Lung (tissue), 12 donors: ENCODE measurements around the gene DHX38. TPM values are rescaled to one million over a fixed set of nuclear protein-coding genes. Genes with fewer than 3 reads are reported as not detected.

Experiments
- ATAC-seq: fragments of 200-7000 bp; cut with Tn5 transposase; one replicate; pipeline ENCODE4 v1.9.1; 2020; ENCODE audit warnings: moderate number of reproducible peaks; ENCODE audit not compliant: insufficient read depth, low FRiP score
- DNase-seq, 3 donors: peaks; one replicate each; pipeline ENCODE4 v3.0.0-alpha.2; 2013 to 2017
- H3K27ac ChIP-seq, 2 donors: one replicate each; pipeline ENCODE4 v1.5.1; 2013; ENCODE audit warnings: mild to moderate bottlenecking in 2 of 2, moderate library complexity in 2 of 2, control low read depth in 1 of 2, inconsistent platforms in 1 of 2, low read depth in 1 of 2, low read length in 1 of 2
- H3K27me3 ChIP-seq, 3 donors: one replicate each; pipeline ENCODE4 v1.5.1; 2013; ENCODE audit warnings: low read length in 2 of 3; ENCODE audit not compliant: control insufficient read depth in 3 of 3, insufficient read depth in 3 of 3
- H3K36me3 ChIP-seq, 4 donors: one replicate each; pipeline ENCODE4 v1.5.1; 2013; ENCODE audit warnings: low read length in 4 of 4, mild to moderate bottlenecking in 1 of 4, moderate library complexity in 1 of 4; ENCODE audit not compliant: control insufficient read depth in 4 of 4, insufficient read depth in 4 of 4
- H3K4me1 ChIP-seq, 5 donors: one replicate each; pipeline ENCODE4 v1.5.1; 2013; ENCODE audit warnings: low read length in 5 of 5, mild to moderate bottlenecking in 2 of 5, moderate library complexity in 1 of 5; ENCODE audit not compliant: control insufficient read depth in 5 of 5, insufficient read depth in 5 of 5
- H3K4me3 ChIP-seq: one replicate; pipeline ENCODE4 v1.5.1; 2013; ENCODE audit warnings: mild to moderate bottlenecking, control low read depth, moderate library complexity
- H3K9ac ChIP-seq, 2 donors: one replicate each; pipeline ENCODE4 v1.5.1; 2013; ENCODE audit warnings: low read length in 2 of 2, control low read depth in 1 of 2; ENCODE audit not compliant: insufficient read depth in 1 of 2
- H3K9me3 ChIP-seq, 4 donors: one replicate each; pipeline ENCODE4 v1.5.1; 2013; ENCODE audit warnings: low read length in 3 of 4, mild to moderate bottlenecking in 1 of 4, moderate library complexity in 1 of 4; ENCODE audit not compliant: control insufficient read depth in 4 of 4, insufficient read depth in 3 of 4
- CTCF ChIP-seq: IDR thresholded peaks from 2 replicates; pipeline ENCODE4 v1.5.1; 2012; ENCODE audit warnings: mild to moderate bottlenecking; ENCODE audit errors: control extremely low read depth, extremely low read depth
- WGBS, 2 donors: extraction: QIAGEN DNeasy Blood & Tissue Kit; methylation state at CpG; one replicate each; pipeline ENCODE4 v1.1.7; 2013; 5-methylcytosine and 5-hydroxymethylcytosine counted together
- polyA plus RNA-seq, 2 donors: library from polyadenylated mRNA; stranded (reverse); fragments of 200-250 nt; gene quantifications; one replicate each; pipeline ENCODE4 v1.2.1, GENCODE V29; 2013
- total RNA-seq, 2 donors: library from RNA; depleted of rRNA in 1 of 2; stranded (reverse); fragments of >200 nt in 1 of 2; gene quantifications; one replicate each; pipeline ENCODE4 v1.2.1, GENCODE V29; 2014 to 2021
- donor health status: control.
- donor health status: control.
- donor health status: Bipolar disorder and iron deficiency.
- donor health status: healthy.
- donor health status: DM: yes; HTN: yes; CAD: no.

Gene DHX38
- total and polyA plus RNA-seq, 4 donors, result 39.6 to 62.3 (median 45.5) TPM

GRCh38 chr16:72122308-72122707, 28.7 kb downstream of the DHX38 start:
- ATAC-seq, result no peak
- 98 to 99% methylated on average over 2 of the region's 2 CpGs for WGBS, 2 donors
- no peaks in the 10 kb centered on the region for H3K36me3 ChIP-seq
- no peak overlapping the region for H3K27ac ChIP-seq
- no peak overlapping the region for H3K9ac ChIP-seq
- DNase-seq, result no peak
- H3K27me3 ChIP-seq, result no peaks in the 10 kb centered on the region
- H3K4me3 ChIP-seq, result no peak overlapping the region
- H3K9me3 ChIP-seq, result no peaks in the 10 kb centered on the region
- no peak for TF ChIP-seq CTCF
- H3K4me1 ChIP-seq, result peaks cover 0 to 5% (median 0%) of the 10 kb centered on the region in 5 donors

DNA sequence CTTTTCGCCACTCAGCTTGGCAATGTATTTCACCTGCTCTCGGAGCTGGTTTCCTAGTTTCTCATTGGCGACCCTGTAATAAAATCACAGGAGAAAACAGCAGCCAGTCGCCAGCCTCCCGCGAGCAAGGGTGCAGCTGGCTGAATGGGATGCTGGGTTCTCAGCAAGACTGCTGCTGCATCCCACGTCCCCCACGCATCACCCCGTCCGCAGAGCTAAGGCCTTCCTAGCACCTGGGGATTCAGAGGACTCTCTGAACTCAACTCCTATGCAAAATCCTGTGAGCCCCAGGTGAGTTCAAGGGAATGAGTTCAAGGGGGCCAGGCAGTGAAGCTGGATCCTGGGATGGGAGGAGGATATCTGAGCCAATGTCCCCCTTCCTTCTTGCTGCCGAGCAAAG, 29.3 kb downstream of the DHX38 start:
- no peaks in the 10 kb centered on the region for H3K9me3 ChIP-seq
- no peak for TF ChIP-seq CTCF
- no peak overlapping the region for H3K4me3 ChIP-seq
- H3K27me3 ChIP-seq, result no peaks in the 10 kb centered on the region
- ATAC-seq (no peak), DNase-seq (no peak)
- 88 to 92% methylated on average over 11 of the region's 11 CpGs for WGBS, 2 donors
- no peak overlapping the region for H3K9ac ChIP-seq
- H3K4me1 ChIP-seq, result peaks cover 0 to 5% (median 0%) of the 10 kb centered on the region in 5 donors
- no peaks in the 10 kb centered on the region for H3K36me3 ChIP-seq
- H3K27ac ChIP-seq, result no peak overlapping the region

- Histone ChIP-seq H3K4me3 (no peak overlapping the region), H3K27me3 (no peaks in the 10 kb centered on the region), H3K9ac (no peak overlapping the region), H3K36me3 (no peaks in the 10 kb centered on the region), H3K4me1 (peaks cover 0 to 5% (median 0%) of the 10 kb centered on the region in 5 donors), H3K27ac (no peak overlapping the region), H3K9me3 (no peaks in the 10 kb centered on the region)
- 78 to 81% methylated on average over 8 of the region's 8 CpGs for WGBS, 2 donors
- no peak for ATAC-seq
- no peak for TF ChIP-seq CTCF
- no peak for DNase-seq
Observed at GRCh38 chr16:72123426-72123825, 29.8 kb downstream of the DHX38 start.

DNA sequence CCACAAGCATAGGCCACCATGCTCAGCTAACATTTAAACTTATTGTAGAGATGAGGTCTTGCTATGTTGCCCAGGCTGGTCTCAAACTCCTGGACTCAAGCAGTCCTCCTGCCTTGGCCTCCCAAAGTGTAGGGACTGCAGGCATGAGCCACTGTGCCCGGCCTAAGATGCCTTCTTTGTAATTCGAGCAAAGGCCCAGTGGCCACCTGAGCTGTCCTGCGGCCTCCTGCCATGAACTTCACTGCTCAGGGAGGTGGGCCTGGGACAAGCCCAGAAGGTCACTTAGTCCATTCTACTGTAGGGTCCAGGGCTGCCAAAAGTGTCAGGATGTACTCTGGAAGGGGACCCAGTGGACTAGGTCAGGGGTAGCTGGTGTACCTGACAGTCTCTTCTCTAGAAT, 30.5 kb downstream of the DHX38 start:
- Histone ChIP-seq H3K4me3 (no peak overlapping the region), H3K36me3 (no peaks in the 10 kb centered on the region), H3K27me3 (no peaks in the 10 kb centered on the region), H3K9ac (no peak overlapping the region), H3K9me3 (no peaks in the 10 kb centered on the region), H3K27ac (no peak overlapping the region), H3K4me1 (peaks cover 0 to 5% (median 0%) of the 10 kb centered on the region in 5 donors)
- ATAC-seq, result no peak
- TF ChIP-seq CTCF, result no peak
- WGBS, 2 donors, result 75 to 96% methylated on average over 3 of the region's 3 CpGs
- DNase-seq, result no peak
